ENCODE data around the gene CTDSPL2.

The CTDSPL2 gene

GRCh38 chr15:44426975-44427755, at the start of gene CTDSPL2:
Gene CTDSPL2 (plus strand): TSS chr15:44427629. CDS start chr15:44459015, 31,386 bp downstream.
- no peaks in the 10 kb centered on the region for H3K27me3 ChIP-seq (ENCODE audit: control insufficient read depth, insufficient read depth, low read length)
- peak within 1 kb of the TSS; percentile 99 for H3K9ac ChIP-seq (ENCODE audit: low read depth, low read length)
- peak within 1 kb of the TSS; percentile 98 for H3K27ac ChIP-seq (ENCODE audit: low read depth, low read length)
- peaks cover 5% of the 10 kb centered on the region for H3K36me3 ChIP-seq (ENCODE audit: control insufficient read depth, insufficient read depth, low read length)
- no peaks in the 10 kb centered on the region for H3K9me3 ChIP-seq (ENCODE audit: control insufficient read depth, insufficient read depth, low read length)
- H3K4me3 ChIP-seq (ENCODE audit: low read depth, low read length) = peak within 1 kb of the TSS; percentile 95
- no peaks in the 10 kb centered on the region for H3K4me1 ChIP-seq (ENCODE audit: control insufficient read depth, insufficient read depth, low read length)

- Histone ChIP-seq H3K4me1 (ENCODE audit: control insufficient read depth, insufficient read depth, low read length) (no peaks in the 10 kb centered on the region), H3K36me3 (ENCODE audit: control insufficient read depth, insufficient read depth, low read length) (peaks cover 14% of the 10 kb centered on the region), H3K27ac (ENCODE audit: low read depth, low read length) (no peak overlapping the region), H3K9me3 (ENCODE audit: control insufficient read depth, insufficient read depth, low read length) (no peaks in the 10 kb centered on the region), H3K9ac (ENCODE audit: low read depth, low read length) (no peak overlapping the region), H3K27me3 (ENCODE audit: control insufficient read depth, insufficient read depth, low read length) (no peaks in the 10 kb centered on the region), H3K4me3 (ENCODE audit: low read depth, low read length) (no peak overlapping the region)
Measured at GRCh38 chr15:44381236-44381635, 46.2 kb upstream of the CTDSPL2 start.

- Histone ChIP-seq H3K9ac (ENCODE audit: low read depth, low read length) (no peak overlapping the region), H3K4me1 (ENCODE audit: control insufficient read depth, insufficient read depth, low read length) (no peaks in the 10 kb centered on the region), H3K27ac (ENCODE audit: low read depth, low read length) (no peak overlapping the region), H3K27me3 (ENCODE audit: control insufficient read depth, insufficient read depth, low read length) (no peaks in the 10 kb centered on the region), H3K9me3 (ENCODE audit: control insufficient read depth, insufficient read depth, low read length) (no peaks in the 10 kb centered on the region), H3K36me3 (ENCODE audit: control insufficient read depth, insufficient read depth, low read length) (peaks cover 5% of the 10 kb centered on the region), H3K4me3 (ENCODE audit: low read depth, low read length) (no peak overlapping the region)
Measured at GRCh38 chr15:44385344-44385942, 42.0 kb upstream of the CTDSPL2 start.

- Histone ChIP-seq H3K9ac (ENCODE audit: low read depth, low read length) (no peak overlapping the region), H3K27ac (ENCODE audit: low read depth, low read length) (no peak overlapping the region), H3K4me1 (ENCODE audit: control insufficient read depth, insufficient read depth, low read length) (no peaks in the 10 kb centered on the region), H3K27me3 (ENCODE audit: control insufficient read depth, insufficient read depth, low read length) (no peaks in the 10 kb centered on the region), H3K9me3 (ENCODE audit: control insufficient read depth, insufficient read depth, low read length) (no peaks in the 10 kb centered on the region), H3K36me3 (ENCODE audit: control insufficient read depth, insufficient read depth, low read length) (no peaks in the 10 kb centered on the region), H3K4me3 (ENCODE audit: low read depth, low read length) (no peak overlapping the region)
Measured at GRCh38 chr15:44394062-44394461, 33.4 kb upstream of the CTDSPL2 start.

GRCh38 chr15:44394562-44394961, 32.9 kb upstream of the CTDSPL2 start:
- Histone ChIP-seq H3K36me3 (ENCODE audit: control insufficient read depth, insufficient read depth, low read length) (no peaks in the 10 kb centered on the region), H3K9ac (ENCODE audit: low read depth, low read length) (no peak overlapping the region), H3K4me1 (ENCODE audit: control insufficient read depth, insufficient read depth, low read length) (no peaks in the 10 kb centered on the region), H3K27me3 (ENCODE audit: control insufficient read depth, insufficient read depth, low read length) (no peaks in the 10 kb centered on the region), H3K4me3 (ENCODE audit: low read depth, low read length) (no peak overlapping the region), H3K27ac (ENCODE audit: low read depth, low read length) (no peak overlapping the region), H3K9me3 (ENCODE audit: control insufficient read depth, insufficient read depth, low read length) (no peaks in the 10 kb centered on the region)

- Histone ChIP-seq H3K9ac (ENCODE audit: low read depth, low read length) (no peak overlapping the region), H3K4me1 (ENCODE audit: control insufficient read depth, insufficient read depth, low read length) (no peaks in the 10 kb centered on the region), H3K9me3 (ENCODE audit: control insufficient read depth, insufficient read depth, low read length) (no peaks in the 10 kb centered on the region), H3K27me3 (ENCODE audit: control insufficient read depth, insufficient read depth, low read length) (no peaks in the 10 kb centered on the region), H3K4me3 (ENCODE audit: low read depth, low read length) (no peak overlapping the region), H3K36me3 (ENCODE audit: control insufficient read depth, insufficient read depth, low read length) (no peaks in the 10 kb centered on the region), H3K27ac (ENCODE audit: low read depth, low read length) (no peak overlapping the region)
Measured at GRCh38 chr15:44397869-44398268, 29.6 kb upstream of the CTDSPL2 start.

GRCh38 chr15:44414001-44414400, 13.4 kb upstream of the CTDSPL2 start:
- no peak overlapping the region for H3K9ac ChIP-seq (ENCODE audit: low read depth, low read length)
- no peak overlapping the region for H3K4me3 ChIP-seq (ENCODE audit: low read depth, low read length)
- H3K9me3 ChIP-seq (ENCODE audit: control insufficient read depth, insufficient read depth, low read length) = no peaks in the 10 kb centered on the region
- H3K4me1 ChIP-seq (ENCODE audit: control insufficient read depth, insufficient read depth, low read length) = no peaks in the 10 kb centered on the region
- H3K27ac ChIP-seq (ENCODE audit: low read depth, low read length) = no peak overlapping the region
- H3K27me3 ChIP-seq (ENCODE audit: control insufficient read depth, insufficient read depth, low read length) = no peaks in the 10 kb centered on the region
- no peaks in the 10 kb centered on the region for H3K36me3 ChIP-seq (ENCODE audit: control insufficient read depth, insufficient read depth, low read length)

GRCh38 chr15:44427756-44428724, 611 bp downstream of the CTDSPL2 start:
- no peaks in the 10 kb centered on the region for H3K27me3 ChIP-seq (ENCODE audit: control insufficient read depth, insufficient read depth, low read length)
- no peaks in the 10 kb centered on the region for H3K4me1 ChIP-seq (ENCODE audit: control insufficient read depth, insufficient read depth, low read length)
- H3K4me3 ChIP-seq (ENCODE audit: low read depth, low read length) = peak overlapping the region; percentile 95
- H3K9ac ChIP-seq (ENCODE audit: low read depth, low read length) = peak overlapping the region; percentile 99
- H3K27ac ChIP-seq (ENCODE audit: low read depth, low read length) = peak overlapping the region; percentile 98
- peaks cover 5% of the 10 kb centered on the region for H3K36me3 ChIP-seq (ENCODE audit: control insufficient read depth, insufficient read depth, low read length)
- no peaks in the 10 kb centered on the region for H3K9me3 ChIP-seq (ENCODE audit: control insufficient read depth, insufficient read depth, low read length)

- peaks cover 8% of the 10 kb centered on the region for H3K36me3 ChIP-seq (ENCODE audit: control insufficient read depth, insufficient read depth, low read length)
Measured at GRCh38 chr15:44435893-44436667, 8.7 kb downstream of the CTDSPL2 start.

GRCh38 chr15:44438402-44438801, 11.0 kb downstream of the CTDSPL2 start:
- Histone ChIP-seq H3K9me3 (ENCODE audit: control insufficient read depth, insufficient read depth, low read length) (no peaks in the 10 kb centered on the region), H3K4me3 (ENCODE audit: low read depth, low read length) (no peak overlapping the region), H3K9ac (ENCODE audit: low read depth, low read length) (no peak overlapping the region), H3K27me3 (ENCODE audit: control insufficient read depth, insufficient read depth, low read length) (no peaks in the 10 kb centered on the region), H3K4me1 (ENCODE audit: control insufficient read depth, insufficient read depth, low read length) (peaks cover 26% of the 10 kb centered on the region), H3K36me3 (ENCODE audit: control insufficient read depth, insufficient read depth, low read length) (peaks cover 3% of the 10 kb centered on the region; the same call in 1 of the 2 replicates), H3K27ac (ENCODE audit: low read depth, low read length) (no peak overlapping the region)

More at GRCh38 chr15:44435893-44436667, 8.7 kb downstream of the CTDSPL2 start:
- Histone ChIP-seq H3K27me3 (ENCODE audit: control insufficient read depth, insufficient read depth, low read length) (no peaks in the 10 kb centered on the region), H3K4me3 (ENCODE audit: low read depth, low read length) (no peak overlapping the region), H3K9ac (ENCODE audit: low read depth, low read length) (no peak overlapping the region), H3K9me3 (ENCODE audit: control insufficient read depth, insufficient read depth, low read length) (no peaks in the 10 kb centered on the region), H3K4me1 (ENCODE audit: control insufficient read depth, insufficient read depth, low read length) (peaks cover 18% of the 10 kb centered on the region), H3K27ac (ENCODE audit: low read depth, low read length) (no peak overlapping the region)

Data from HUES48 (cell line).